NT2/D1 (cell line): ENCODE measurements around the gene UNC5C.
"Not testable (repeated sequence)": the region's sequence is repeated elsewhere in the genome, so short reads cannot be mapped to it uniquely, and the experiment has no call there.

Experiments used
- SUZ12 ChIP-seq: IDR thresholded peaks from 2 replicates; pipeline ENCODE4 v1.6.1; 2011; ENCODE audit not compliant: insufficient read length, insufficient read depth; ENCODE audit errors: extremely low read depth
- YY1 ChIP-seq: IDR thresholded peaks from 2 replicates; pipeline ENCODE4 v1.6.1; 2011; ENCODE audit not compliant: insufficient read length, insufficient read depth
- ZNF274 ChIP-seq: IDR thresholded peaks from 2 replicates; pipeline ENCODE4 v1.6.1; 2011; ENCODE audit warnings: mild to moderate bottlenecking, low read depth, low read length

DNA sequence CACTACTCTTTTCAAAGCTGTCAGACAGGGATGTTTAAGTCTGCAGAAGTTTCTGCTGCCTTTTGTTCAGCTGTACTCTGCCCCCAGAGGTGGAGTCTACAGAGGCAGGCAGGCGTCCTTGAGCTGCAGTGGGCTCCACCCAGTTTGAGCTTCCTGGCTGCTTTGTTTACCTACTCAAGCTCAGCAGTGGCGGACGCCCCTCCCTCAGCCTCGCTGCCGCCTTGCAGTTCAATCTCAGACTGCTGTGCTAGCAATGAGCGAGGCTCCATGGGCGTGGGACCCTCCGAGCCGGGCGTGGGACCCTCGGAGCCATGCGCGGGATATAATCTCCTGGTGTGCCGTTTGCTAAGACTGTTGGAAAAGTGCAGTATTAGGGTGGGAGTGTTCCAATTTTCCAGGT lies 409.3 kb downstream of the UNC5C start:
- not testable (repeated sequence) for TF ChIP-seq YY1, ZNF274, SUZ12
